ENCODE measurements around the gene DSE.

Gene DSE

GRCh38 chr6:116450185-116450710 lies 79.5 kb downstream of the DSE start:
- DNase-seq, result no peak

- no peak for DNase-seq
Measured at GRCh38 chr6:116450769-116451740, 80.3 kb downstream of the DSE start.

DNA sequence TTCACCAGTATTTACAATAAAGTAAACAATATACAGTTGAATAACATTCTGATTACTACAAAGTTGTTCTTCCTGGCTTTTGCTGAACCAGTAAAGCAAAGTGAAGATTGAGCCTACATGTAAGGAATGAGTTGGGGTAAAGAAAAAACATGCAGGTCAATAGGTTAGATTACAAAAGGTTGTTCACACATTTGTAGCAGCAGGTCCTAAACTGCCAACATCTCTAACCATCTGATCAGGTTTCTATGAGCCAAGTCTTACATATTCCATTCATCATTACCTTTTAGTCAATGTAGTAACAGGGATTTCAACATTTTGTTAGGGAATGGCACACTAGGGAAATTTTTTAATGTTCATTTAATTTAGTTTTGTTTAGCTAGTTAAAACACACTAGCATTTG lies 81.2 kb downstream of the DSE start:
- no peak for DNase-seq

- DNase-seq, result no peak
Measured at GRCh38 chr6:116452531-116452930, 81.8 kb downstream of the DSE start.

DNA sequence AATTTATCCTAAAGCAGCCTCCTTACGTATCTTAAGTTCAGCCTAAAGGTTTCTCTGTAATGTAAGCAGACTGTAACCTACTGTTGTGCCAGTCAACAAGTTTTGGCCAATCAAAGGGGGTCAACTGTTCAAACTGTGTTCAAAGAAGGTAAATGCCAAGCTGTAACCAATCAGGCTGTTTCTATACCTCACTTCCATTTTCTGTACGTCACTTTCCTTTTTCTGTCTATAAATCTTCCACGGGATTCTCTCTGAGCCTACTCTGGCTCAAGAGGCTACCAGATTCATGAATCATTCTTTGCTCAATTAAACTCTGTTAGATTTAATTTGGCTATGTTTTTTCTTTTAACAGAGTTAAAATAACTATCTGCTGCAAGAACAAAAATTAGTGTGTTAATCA lies 85.4 kb downstream of the DSE start:
- DNase-seq, result no peak

DNA sequence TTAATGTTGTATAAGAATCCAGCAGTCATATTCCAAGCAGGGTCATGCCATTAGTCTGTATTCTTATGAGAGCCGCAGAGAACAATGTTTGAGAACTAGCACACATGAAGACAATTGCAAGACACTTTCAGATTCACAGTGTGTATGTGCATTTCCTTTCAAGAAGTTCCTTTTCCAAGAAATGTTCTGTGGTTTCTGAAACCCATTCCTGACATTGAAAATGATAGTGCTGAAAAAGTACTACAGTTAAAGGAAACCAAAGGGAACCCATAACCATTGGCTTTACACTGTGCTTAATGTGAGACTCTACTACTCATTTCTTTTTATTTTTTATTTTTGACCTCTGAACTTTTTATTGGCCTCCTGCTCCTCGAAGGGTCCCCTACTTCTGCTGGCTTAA lies 86.2 kb downstream of the DSE start:
- no peak for DNase-seq

DNA sequence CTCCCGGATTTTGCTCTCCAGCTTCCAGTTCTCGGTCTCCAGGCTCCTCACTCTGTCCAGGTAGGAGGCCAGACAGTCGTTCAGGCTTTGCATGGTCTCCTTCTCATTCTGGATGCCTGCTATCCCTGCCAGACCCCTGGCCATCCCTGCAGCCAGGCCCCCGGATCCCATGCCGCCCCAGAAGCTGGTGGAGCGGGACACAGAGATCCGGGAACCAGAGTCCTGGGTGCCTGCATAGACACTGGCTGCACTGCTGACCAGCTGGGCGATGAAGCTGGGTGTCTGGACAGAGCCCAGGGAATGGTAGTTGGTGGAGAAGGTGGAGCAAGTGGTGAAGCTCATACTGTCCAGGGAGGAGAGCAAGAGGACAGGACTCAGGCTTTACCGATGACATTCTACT lies 87.5 kb downstream of the DSE start:
- DNase-seq, result no peak

DNA sequence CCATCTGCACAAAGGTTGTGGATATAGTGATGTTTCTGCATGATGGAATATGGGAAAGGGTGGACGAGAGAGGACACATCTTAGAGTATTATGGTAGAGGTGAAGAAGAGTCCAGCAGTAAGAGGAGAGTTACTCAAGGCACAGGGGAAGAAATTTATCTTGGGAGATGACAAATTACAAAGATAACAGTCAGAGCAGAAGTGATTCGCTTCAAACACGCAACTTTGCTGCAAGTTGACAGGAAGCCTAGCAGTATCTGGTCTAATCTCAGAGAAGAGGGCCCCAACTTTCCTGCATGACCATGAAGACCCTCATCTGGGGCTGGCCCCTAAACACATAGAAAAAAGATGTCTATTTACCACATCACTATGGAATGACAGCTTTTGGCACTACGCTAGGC lies 89.2 kb downstream of the DSE start:
- DNase-seq, result no peak

DNA sequence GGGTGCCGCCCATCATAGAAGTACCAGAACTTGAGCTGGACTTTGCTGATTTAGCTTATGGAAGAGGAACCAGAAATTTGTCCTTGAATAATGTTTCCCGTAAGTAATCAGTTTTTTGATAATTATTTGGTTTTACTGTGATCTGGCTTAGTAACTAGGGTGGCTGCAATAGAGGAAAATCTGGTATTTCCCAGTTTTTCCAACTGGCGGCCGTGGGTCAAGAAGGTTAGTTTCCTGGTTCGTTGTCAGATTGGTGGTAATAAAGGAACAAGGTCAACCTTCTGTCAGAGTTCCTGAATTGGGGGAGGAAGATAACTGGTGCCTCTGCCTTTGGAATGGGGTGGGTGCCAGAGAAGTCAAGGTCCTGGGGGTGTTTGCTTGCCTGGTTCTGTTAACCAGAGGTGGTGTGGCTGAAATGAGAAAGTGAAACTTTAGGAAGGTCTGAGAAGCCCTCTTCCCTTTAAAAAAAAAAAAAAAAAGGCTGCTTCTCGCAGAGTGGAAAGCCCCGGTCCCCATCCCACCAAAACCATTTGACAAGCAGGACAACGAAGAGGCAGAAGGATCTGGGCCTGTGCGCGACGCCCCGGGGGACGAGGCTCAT lies 90.7 kb downstream of the DSE start, which contains the start of gene CALHM6:
Gene CALHM6 (plus strand): TSS at position 45 of the 601 bp plus-strand sequence. CDS start 555 bp downstream, at position 600.
- DNase-seq, result no peak

GRCh38 chr6:116461932-116462885 lies 91.5 kb downstream of the DSE start:
- peak; percentile 74 for DNase-seq

DNA sequence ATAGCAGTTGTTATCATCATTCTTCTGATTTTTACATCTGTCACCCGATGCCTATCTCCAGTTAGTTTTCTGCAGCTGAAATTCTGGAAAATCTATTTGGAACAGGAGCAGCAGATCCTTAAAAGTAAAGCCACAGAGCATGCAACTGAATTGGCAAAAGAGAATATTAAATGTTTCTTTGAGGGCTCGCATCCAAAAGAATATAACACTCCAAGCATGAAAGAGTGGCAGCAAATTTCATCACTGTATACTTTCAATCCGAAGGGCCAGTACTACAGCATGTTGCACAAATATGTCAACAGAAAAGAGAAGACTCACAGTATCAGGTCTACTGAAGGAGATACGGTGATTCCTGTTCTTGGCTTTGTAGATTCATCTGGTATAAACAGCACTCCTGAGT lies 92.6 kb downstream of the DSE start:
- no peak for DNase-seq

- no peak for DNase-seq
Measured at GRCh38 chr6:116465246-116465645, 94.5 kb downstream of the DSE start.

DNA sequence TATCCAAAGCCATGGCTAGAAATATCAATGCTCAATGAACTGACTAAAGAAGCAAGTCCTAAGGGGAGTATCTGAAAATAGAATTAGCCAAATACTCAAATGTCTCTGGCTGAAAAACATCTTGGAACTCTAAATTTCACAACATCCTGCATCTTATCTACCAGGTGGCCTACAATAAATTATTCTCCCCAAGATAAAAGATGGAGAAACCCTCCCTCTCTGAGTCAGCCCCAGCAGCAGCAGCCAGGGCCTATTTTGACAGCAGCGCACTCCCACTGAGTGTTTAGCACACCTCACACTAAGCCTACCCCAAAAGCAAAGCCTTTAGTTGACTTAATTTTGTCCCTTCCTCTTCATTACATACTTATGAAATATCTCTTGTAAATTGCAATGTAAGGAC lies 96.3 kb downstream of the DSE start:
- DNase-seq, result no peak

GRCh38 chr6:116467514-116467913 lies 96.8 kb downstream of the DSE start:
- DNase-seq, result no peak

- no peak for DNase-seq
Measured at GRCh38 chr6:116468293-116468692, 97.5 kb downstream of the DSE start.

DNA sequence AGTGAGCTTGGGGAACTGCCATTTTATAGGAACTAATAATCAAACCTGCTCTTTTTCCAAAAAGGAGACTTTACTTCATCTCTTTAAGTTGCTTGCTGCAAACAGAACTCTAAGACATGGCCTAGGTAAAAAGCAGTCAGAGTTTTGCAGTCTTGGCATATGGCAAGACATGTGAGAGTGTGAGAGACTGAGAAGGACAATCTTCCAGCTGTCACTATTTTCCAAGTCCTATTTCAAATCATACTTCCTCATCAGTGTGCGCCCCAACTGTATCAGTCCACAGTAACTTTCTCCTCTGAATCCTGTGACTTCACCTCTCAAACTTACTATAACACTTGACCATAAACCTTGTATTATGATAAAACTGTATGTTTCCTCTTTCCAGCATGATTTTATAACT lies 100.8 kb downstream of the DSE start:
- no peak for DNase-seq

- no peak for DNase-seq
Measured at GRCh38 chr6:116472706-116473105, 102.0 kb downstream of the DSE start.

GRCh38 chr6:116475141-116475540 lies 104.4 kb downstream of the DSE start:
- no peak for DNase-seq

DNA sequence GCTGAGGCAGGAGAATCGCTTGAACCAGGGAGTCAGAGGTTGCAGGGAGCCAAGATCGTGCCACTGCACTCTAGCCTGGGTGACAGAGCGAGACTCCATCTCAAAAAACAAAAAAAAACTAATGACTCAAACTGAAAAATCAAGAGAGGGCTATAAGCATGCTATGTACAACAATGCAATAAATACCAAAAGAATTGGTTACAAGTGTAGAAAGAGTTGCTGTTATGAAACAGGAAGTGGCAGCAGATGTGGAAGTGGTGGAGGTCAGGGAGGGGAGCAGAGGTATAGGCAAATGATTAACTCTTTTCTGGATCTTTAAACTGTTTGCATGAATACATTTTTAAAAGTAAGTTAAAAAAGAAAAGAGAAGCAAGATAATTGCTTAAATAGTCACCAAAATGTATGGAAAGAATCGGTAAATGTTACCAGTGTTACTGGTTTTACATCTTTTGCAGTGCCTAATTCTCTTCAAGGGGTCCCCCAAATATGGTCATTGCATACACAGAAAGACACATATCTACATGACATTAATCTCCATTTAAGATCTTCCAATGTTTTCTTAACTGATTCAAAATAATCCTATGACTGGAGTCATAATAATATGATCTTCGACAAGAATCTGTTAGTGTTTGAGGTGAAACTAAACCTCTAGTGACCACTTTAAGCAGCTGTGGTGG lies 105.4 kb downstream of the DSE start:
- peak; percentile 23 for DNase-seq

DNA sequence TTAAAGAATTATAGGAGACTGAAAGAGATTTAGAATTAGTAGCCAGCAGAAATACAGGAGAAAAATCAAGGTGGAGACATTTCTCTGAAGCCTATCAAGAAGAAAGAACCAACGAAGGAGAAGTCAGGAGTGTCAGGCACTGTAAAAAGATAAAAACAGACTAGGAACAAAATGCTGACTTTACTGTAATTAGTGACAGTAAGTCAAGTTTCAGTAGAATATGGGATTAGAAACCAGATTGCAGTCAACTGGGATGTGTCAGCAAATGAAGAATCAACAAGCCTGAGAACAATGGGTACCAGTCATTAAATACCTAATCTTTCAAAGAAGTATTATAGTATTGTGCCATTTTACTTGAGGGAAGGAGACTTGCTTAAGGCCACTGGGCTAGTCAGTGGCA lies 112.0 kb downstream of the DSE start:
- DNase-seq, result no peak

- no peak for DNase-seq
Measured at GRCh38 chr6:116483616-116484015, 112.9 kb downstream of the DSE start.

- peak; percentile 35 for DNase-seq
Measured at GRCh38 chr6:116485559-116486184, 114.9 kb downstream of the DSE start.
